Liver (tissue), 9 donors: Measurements from ENCODE around the gene LATS2. TPM values are rescaled to one million over a fixed set of nuclear protein-coding genes. Genes with fewer than 3 reads are reported as not detected.

Experiments used
- DNase-seq: peaks from one replicate; pipeline ENCODE4 v3.0.0-alpha.2; 2017; ENCODE audit warnings: low spot score
- H3K27ac ChIP-seq, 2 donors: one replicate each; pipeline ENCODE4 v1.7.0; 2013; ENCODE audit warnings: inconsistent platforms in 2 of 2, low read length in 2 of 2, control low read depth in 1 of 2, low read depth in 1 of 2, mild to moderate bottlenecking in 1 of 2
- H3K27me3 ChIP-seq, 4 donors: one replicate each; pipeline versions ENCODE4 v1.6.1 to v1.7.0; 2013; ENCODE audit warnings: low read length in 3 of 4, inconsistent platforms in 1 of 4, mild to moderate bottlenecking in 1 of 4, moderate library complexity in 1 of 4; ENCODE audit not compliant: control insufficient read depth in 4 of 4, insufficient read depth in 4 of 4
- H3K36me3 ChIP-seq, 4 donors: one replicate each; pipeline versions ENCODE4 v1.6.1 to v1.7.0; 2013; ENCODE audit warnings: low read length in 3 of 4, mild to moderate bottlenecking in 3 of 4, low read depth in 1 of 4, moderate library complexity in 1 of 4; ENCODE audit not compliant: control insufficient read depth in 4 of 4, insufficient read depth in 3 of 4
- H3K4me1 ChIP-seq, 4 donors: one replicate each; pipeline versions ENCODE4 v1.6.1 to v1.7.0; 2013; ENCODE audit warnings: low read length in 3 of 4, mild to moderate bottlenecking in 3 of 4, moderate library complexity in 1 of 4; ENCODE audit not compliant: control insufficient read depth in 4 of 4, insufficient read depth in 4 of 4
- H3K4me3 ChIP-seq, 3 donors: one replicate each; pipeline versions ENCODE4 v1.6.1 to v1.7.0; 2013; ENCODE audit warnings: low read length in 3 of 3, control low read depth in 1 of 3, low read depth in 1 of 3, mild to moderate bottlenecking in 1 of 3
- H3K9ac ChIP-seq, 2 donors: one replicate each; pipeline ENCODE4 v1.7.0; 2013; ENCODE audit warnings: low read length in 2 of 2, mild to moderate bottlenecking in 2 of 2, moderate library complexity in 2 of 2, control low read depth in 1 of 2, low read depth in 1 of 2
- H3K9me3 ChIP-seq, 4 donors: one replicate each; pipeline versions ENCODE4 v1.6.1 to v1.7.0; 2013; ENCODE audit warnings: low read length in 3 of 4; ENCODE audit not compliant: control insufficient read depth in 4 of 4
- CTCF ChIP-seq: fragments of 150-350 bp; IDR thresholded peaks from 2 replicates; pipeline ENCODE4 v1.5.1; 2017; ENCODE audit warnings: improper control_type of control experiment, low read depth, low read length; ENCODE audit not compliant: missing input control
- EGR1 ChIP-seq, 2 donors: IDR thresholded peaks; 2 replicates each; pipeline ENCODE4 v1.6.1; 2016 to 2018; ENCODE audit warnings: antibody characterized with exemption in 2 of 2, low read depth in 2 of 2
- FOXA1 ChIP-seq: IDR thresholded peaks from 2 replicates; pipeline ENCODE4 v1.6.1; 2016; ENCODE audit warnings: antibody characterized with exemption
- FOXA2 ChIP-seq: IDR thresholded peaks from 2 replicates; pipeline ENCODE4 v1.6.1; 2016; ENCODE audit warnings: antibody characterized with exemption
- GABPA ChIP-seq, 2 donors: IDR thresholded peaks in 1 of 2; conservative IDR thresholded peaks in 1 of 2; 2 replicates each; pipeline ENCODE4 v1.6.1; 2016; ENCODE audit warnings: antibody characterized with exemption in 2 of 2, mild to moderate bottlenecking in 1 of 2, moderate library complexity in 1 of 2
- HNF4A ChIP-seq, 2 donors: conservative IDR thresholded peaks; 2 replicates each; pipeline ENCODE4 v1.6.1; 2016; ENCODE audit warnings: antibody characterized with exemption in 2 of 2, mild to moderate bottlenecking in 2 of 2
- HNF4G ChIP-seq: IDR thresholded peaks from 2 replicates; pipeline ENCODE4 v1.6.1; 2016; ENCODE audit warnings: antibody characterized with exemption
- JUND ChIP-seq, 2 donors: IDR thresholded peaks; 2 replicates each; pipeline ENCODE4 v1.6.1; 2016; ENCODE audit warnings: antibody characterized with exemption in 2 of 2
- MAX ChIP-seq: IDR thresholded peaks from 2 replicates; pipeline ENCODE4 v1.6.1; 2016; ENCODE audit warnings: antibody characterized with exemption
- NR2F2 ChIP-seq: IDR thresholded peaks from 2 replicates; pipeline ENCODE4 v1.6.1; 2016; ENCODE audit warnings: antibody characterized with exemption
- RAD21 ChIP-seq, 2 donors: IDR thresholded peaks; 2 replicates each; pipeline ENCODE4 v1.6.1; 2016; ENCODE audit warnings: antibody characterized with exemption in 2 of 2, mild to moderate bottlenecking in 2 of 2
- REST ChIP-seq: IDR thresholded peaks from 2 replicates; pipeline ENCODE4 v1.6.1; 2016; ENCODE audit warnings: antibody characterized with exemption, mild to moderate bottlenecking
- RXRA ChIP-seq, 2 donors: IDR thresholded peaks; 2 replicates each; pipeline ENCODE4 v1.6.1; 2017 to 2018; ENCODE audit warnings: antibody characterized with exemption in 2 of 2, mild to moderate bottlenecking in 1 of 2
- SP1 ChIP-seq: IDR thresholded peaks from 2 replicates; pipeline ENCODE4 v1.6.1; 2018; ENCODE audit warnings: antibody characterized with exemption, mild to moderate bottlenecking
- TAF1 ChIP-seq: conservative IDR thresholded peaks from 2 replicates; pipeline ENCODE4 v1.6.1; 2016; ENCODE audit warnings: antibody characterized with exemption, mild to moderate bottlenecking
- YY1 ChIP-seq: IDR thresholded peaks from 2 replicates; pipeline ENCODE4 v1.6.1; 2016; ENCODE audit warnings: antibody characterized with exemption, mild to moderate bottlenecking
- ZBTB33 ChIP-seq: IDR thresholded peaks from 2 replicates; pipeline ENCODE4 v1.6.1; 2016; ENCODE audit warnings: antibody characterized with exemption
- WGBS: extraction: QIAGEN DNeasy Blood & Tissue Kit; methylation state at CpG from one replicate; pipeline ENCODE4 v1.1.7; 2013; 5-methylcytosine and 5-hydroxymethylcytosine counted together
- polyA plus RNA-seq, 2 donors: library from polyadenylated mRNA; stranded (reverse) in 1 of 2; unstranded in 1 of 2; fragments of 200-250 nt in 1 of 2; fragments of >200 nt in 1 of 2; fragmentation: Nextera tagmentation in 1 of 2; extraction: Ambion mirVana in 1 of 2; gene quantifications; one replicate each; pipeline versions ENCODE4 v1.2.1 to v1.2.3, GENCODE V29; 2013 to 2015
- total RNA-seq, 2 donors: library from RNA; depleted of rRNA; stranded (reverse); fragments of >200 nt; gene quantifications; one replicate each; pipeline ENCODE4 v1.2.3, GENCODE V29; 2014
- TF ChIP-seq, protein P1 (sequence below): IDR thresholded peaks from 2 replicates; pipeline ENCODE4 v1.6.1; 2016; ENCODE audit warnings: antibody characterized with exemption
- donor health status: healthy.
- donor health status: healthy.
- donor health status: healthy.
- donor health status: healthy.
- donor health status: healthy.

LATS2 gene
- total and polyA plus RNA-seq, 4 donors, result 1.6 to 7.0 (median 4.4) TPM

DNA sequence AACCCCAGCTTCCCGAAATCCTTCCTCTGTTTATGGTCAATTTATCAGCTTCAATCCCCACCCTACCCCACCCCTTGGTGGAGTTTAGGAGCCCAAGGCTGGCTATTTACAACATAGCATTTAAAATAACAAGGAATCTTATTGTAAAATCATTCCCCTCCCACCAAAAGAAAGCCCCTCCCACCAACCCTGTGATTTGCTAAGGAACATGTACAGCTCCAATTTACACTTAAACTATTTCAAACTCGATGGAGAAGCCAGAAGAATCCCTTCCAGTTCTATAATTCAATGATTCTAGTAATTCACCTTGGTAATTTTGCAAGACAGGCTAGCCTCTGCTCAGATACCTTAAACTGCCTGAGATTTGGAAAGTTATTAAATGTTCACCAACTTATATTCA is 3.0 kb downstream of the LATS2 start (continued):
- TF ChIP-seq ZBTB33 (no peak), EGR1 (IDR thresholded peaks at IDR 0.05; ENCODE audit: low read depth in 2 of 2) (no peak), CTCF (no peak)

DNA sequence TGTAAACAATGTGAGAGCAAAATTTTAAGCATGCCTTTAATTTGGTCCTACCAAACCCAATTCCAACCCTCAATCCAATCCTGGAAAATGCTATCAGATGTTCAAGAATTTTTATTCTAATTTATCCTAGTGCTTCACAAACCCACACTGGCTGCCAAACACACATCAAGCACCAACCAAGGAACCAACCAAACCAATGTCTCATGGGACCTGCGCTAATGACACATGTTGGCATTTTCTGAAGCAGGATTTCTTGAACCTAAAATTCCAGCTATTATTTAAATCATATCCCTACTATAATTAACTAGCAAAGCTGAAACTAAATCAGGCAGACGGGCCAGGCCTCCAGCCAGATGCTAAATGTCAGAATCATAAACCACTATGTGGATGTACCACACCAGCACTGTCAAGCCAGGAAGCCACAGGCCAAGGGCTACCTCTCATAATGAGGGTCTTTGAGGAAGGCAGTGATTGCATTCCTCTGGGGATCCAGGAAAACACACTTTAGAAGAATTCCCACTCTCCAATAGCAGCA is 5.8 kb downstream of the LATS2 start:
- no peak overlapping the region for H3K27ac ChIP-seq
- no peak overlapping the region for H3K9ac ChIP-seq
- 93% methylated on average over 2 of the region's 2 CpGs for WGBS

More for the DNA sequence above, 5.8 kb downstream of the LATS2 start:
- DNase-seq, result no peak
- Histone ChIP-seq H3K9me3 (no peaks in the 10 kb centered on the region), H3K4me3 (no peak overlapping the region), H3K4me1 (peaks cover 3 to 21% (median 8%) of the 10 kb centered on the region in 4 donors), H3K36me3 (no peaks in the 10 kb centered on the region), H3K27me3 (no peaks in the 10 kb centered on the region)
- TF ChIP-seq RXRA (IDR thresholded peaks at IDR 0.05), result no peak
- no peak for TF ChIP-seq SP1
- no peak for TF ChIP-seq FOXA1
- no peak for TF ChIP-seq TAF1
- no peak for TF ChIP-seq YY1
- no peak for TF ChIP-seq REST
- TF ChIP-seq JUND (IDR thresholded peaks at IDR 0.05), result no peak
- TF ChIP-seq, protein P1, sequence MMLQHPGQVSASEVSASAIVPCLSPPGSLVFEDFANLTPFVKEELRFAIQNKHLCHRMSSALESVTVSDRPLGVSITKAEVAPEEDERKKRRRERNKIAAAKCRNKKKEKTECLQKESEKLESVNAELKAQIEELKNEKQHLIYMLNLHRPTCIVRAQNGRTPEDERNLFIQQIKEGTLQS, result no peak
- TF ChIP-seq FOXA2, result no peak
- no peak for TF ChIP-seq HNF4A (conservative IDR thresholded peaks at IDR 0.05)
- TF ChIP-seq MAX, result no peak
- TF ChIP-seq NR2F2, result no peak
- TF ChIP-seq ZBTB33, result no peak
- TF ChIP-seq CTCF, result no peak
- no peak for TF ChIP-seq HNF4G
- TF ChIP-seq EGR1 (IDR thresholded peaks at IDR 0.05; ENCODE audit: low read depth in 2 of 2), result no peak
- no peak for TF ChIP-seq RAD21 (IDR thresholded peaks at IDR 0.05)
- TF ChIP-seq GABPA (IDR thresholded peaks at IDR 0.05 in 1 of 2, conservative IDR thresholded peaks at IDR 0.05 in 1 of 2), result no peak
